Stimulated activated effector memory CD8-positive, alpha-beta T cell treated with anti-CD3 and anti-CD28 coated beads, Interleukin-12 subunit alpha, Interleukin-12 subunit beta, amount 100 ng/mL, for 72 hours (primary cell): Measurements from ENCODE around the gene RIC8B.

Experiments used
- ATAC-seq: fragments of 150-1000 bp; cut with Tn5 transposase; 2 replicates; pipeline ENCODE4 v1.10.0; 2021
- DNase-seq, 2 donors: peaks; one replicate each; pipeline ENCODE4 v3.0.0; 2021 to 2022; ENCODE audit warnings: low spot score in 2 of 2
- H3K27ac Mint-ChIP-seq: one replicate; pipeline ENCODE4 v1.8.0; 2022; ENCODE audit warnings: mild to moderate bottlenecking, mixed read lengths
- H3K36me3 Mint-ChIP-seq: one replicate; pipeline ENCODE4 v1.8.0; 2022; ENCODE audit warnings: mild to moderate bottlenecking, mixed read lengths
- H3K4me1 Mint-ChIP-seq: one replicate; pipeline ENCODE4 v1.8.0; 2022; ENCODE audit warnings: mixed read lengths
- H3K4me3 Mint-ChIP-seq: one replicate; pipeline ENCODE4 v1.8.0; 2022; ENCODE audit warnings: mild to moderate bottlenecking, mixed read lengths
- H3K9me3 Mint-ChIP-seq: one replicate; pipeline ENCODE4 v1.8.0; 2022; ENCODE audit warnings: mixed read lengths

The RIC8B gene

GRCh38 chr12:106769078-106769477 is 5.4 kb upstream of the RIC8B start:
- Mint-ChIP-seq H3K4me1 (peaks cover 24% of the 10 kb centered on the region), H3K9me3 (no peaks in the 10 kb centered on the region), H3K4me3 (no peak overlapping the region), H3K27ac (no peak overlapping the region), H3K36me3 (peaks cover 6% of the 10 kb centered on the region)
- DNase-seq = no peak
- ATAC-seq = no peak

- Mint-ChIP-seq H3K36me3 (peaks cover 11% of the 10 kb centered on the region), H3K4me3 (no peak overlapping the region), H3K9me3 (no peaks in the 10 kb centered on the region), H3K27ac (no peak overlapping the region), H3K4me1 (peaks cover 25% of the 10 kb centered on the region)
- DNase-seq (no peak), ATAC-seq (no peak)
Measured at GRCh38 chr12:106769546-106769945, 4.9 kb upstream of the RIC8B start.

- no peak for DNase-seq
- Mint-ChIP-seq H3K27ac (no peak overlapping the region), H3K36me3 (peaks cover 12% of the 10 kb centered on the region), H3K4me1 (peaks cover 37% of the 10 kb centered on the region), H3K9me3 (no peaks in the 10 kb centered on the region), H3K4me3 (no peak overlapping the region)
- ATAC-seq = no peak
Measured at GRCh38 chr12:106771425-106771824, 3.1 kb upstream of the RIC8B start.

- Mint-ChIP-seq H3K4me3 (peak overlapping the region; percentile 95), H3K27ac (peak overlapping the region; percentile 96), H3K9me3 (no peaks in the 10 kb centered on the region), H3K36me3 (peaks cover 12% of the 10 kb centered on the region), H3K4me1 (peaks cover 30% of the 10 kb centered on the region)
- no peak for DNase-seq
- no peak for ATAC-seq
Measured at GRCh38 chr12:106773286-106774004, 1.0 kb upstream of the RIC8B start.

GRCh38 chr12:106774808-106775524 is 484 bp downstream of the RIC8B start:
- DNase-seq (peak in 1 of 2 donors; percentile 69), ATAC-seq (peak; percentile 15)
- no peaks in the 10 kb centered on the region for H3K9me3 Mint-ChIP-seq
- H3K4me1 Mint-ChIP-seq = peaks cover 30% of the 10 kb centered on the region
- H3K4me3 Mint-ChIP-seq = peak overlapping the region; percentile 95
- peaks cover 12% of the 10 kb centered on the region for H3K36me3 Mint-ChIP-seq
- H3K27ac Mint-ChIP-seq = peak overlapping the region; percentile 96

- Mint-ChIP-seq H3K9me3 (no peaks in the 10 kb centered on the region), H3K27ac (no peak overlapping the region), H3K4me3 (no peak overlapping the region), H3K36me3 (peaks cover 12% of the 10 kb centered on the region), H3K4me1 (peaks cover 30% of the 10 kb centered on the region)
- ATAC-seq = no peak
- DNase-seq = no peak
Measured at GRCh38 chr12:106776897-106777296, 2.4 kb downstream of the RIC8B start.

- H3K27ac Mint-ChIP-seq = no peak overlapping the region
- ATAC-seq = no peak
- peaks cover 40% of the 10 kb centered on the region for H3K4me1 Mint-ChIP-seq
- no peaks in the 10 kb centered on the region for H3K9me3 Mint-ChIP-seq
- peaks cover 10% of the 10 kb centered on the region for H3K36me3 Mint-ChIP-seq
- DNase-seq = no peak
- no peak overlapping the region for H3K4me3 Mint-ChIP-seq
Measured at GRCh38 chr12:106780010-106780631, 5.6 kb downstream of the RIC8B start.

GRCh38 chr12:106782619-106783018 is 8.1 kb downstream of the RIC8B start:
- Mint-ChIP-seq H3K36me3 (peaks cover 14% of the 10 kb centered on the region), H3K4me1 (peaks cover 22% of the 10 kb centered on the region), H3K4me3 (no peak overlapping the region), H3K27ac (no peak overlapping the region), H3K9me3 (no peaks in the 10 kb centered on the region)
- no peak for ATAC-seq
- no peak for DNase-seq

GRCh38 chr12:106783515-106783914 is 9.0 kb downstream of the RIC8B start:
- Mint-ChIP-seq H3K27ac (no peak overlapping the region), H3K9me3 (no peaks in the 10 kb centered on the region), H3K4me3 (no peak overlapping the region), H3K36me3 (peaks cover 14% of the 10 kb centered on the region), H3K4me1 (peaks cover 22% of the 10 kb centered on the region)
- ATAC-seq (no peak), DNase-seq (no peak)

GRCh38 chr12:106790020-106790419 is 15.5 kb downstream of the RIC8B start:
- no peak for DNase-seq
- Mint-ChIP-seq H3K36me3 (peaks cover 16% of the 10 kb centered on the region), H3K4me1 (peaks cover 10% of the 10 kb centered on the region), H3K4me3 (no peak overlapping the region), H3K9me3 (no peaks in the 10 kb centered on the region), H3K27ac (no peak overlapping the region)
- ATAC-seq = no peak

- H3K9me3 Mint-ChIP-seq = no peaks in the 10 kb centered on the region
- no peak overlapping the region for H3K27ac Mint-ChIP-seq
- no peak for DNase-seq
- ATAC-seq = no peak
- H3K4me3 Mint-ChIP-seq = no peak overlapping the region
- peaks cover 12% of the 10 kb centered on the region for H3K36me3 Mint-ChIP-seq
- peaks cover 8% of the 10 kb centered on the region for H3K4me1 Mint-ChIP-seq
Measured at GRCh38 chr12:106791531-106791930, 17.0 kb downstream of the RIC8B start.

GRCh38 chr12:106794369-106794768 is 19.9 kb downstream of the RIC8B start:
- Mint-ChIP-seq H3K4me3 (no peak overlapping the region), H3K9me3 (no peaks in the 10 kb centered on the region), H3K4me1 (peaks cover 1% of the 10 kb centered on the region), H3K27ac (no peak overlapping the region), H3K36me3 (peaks cover 12% of the 10 kb centered on the region)
- ATAC-seq = no peak
- no peak for DNase-seq

GRCh38 chr12:106801167-106801708 is 26.8 kb downstream of the RIC8B start:
- Mint-ChIP-seq H3K9me3 (no peaks in the 10 kb centered on the region), H3K36me3 (peaks cover 14% of the 10 kb centered on the region), H3K4me3 (no peak overlapping the region), H3K4me1 (no peaks in the 10 kb centered on the region), H3K27ac (peak overlapping the region; percentile 24)
- DNase-seq (no peak), ATAC-seq (no peak)

- ATAC-seq (no peak), DNase-seq (no peak)
- Mint-ChIP-seq H3K36me3 (peaks cover 19% of the 10 kb centered on the region), H3K4me1 (no peaks in the 10 kb centered on the region), H3K27ac (no peak overlapping the region), H3K4me3 (no peak overlapping the region), H3K9me3 (no peaks in the 10 kb centered on the region)
Measured at GRCh38 chr12:106801830-106802533, 27.5 kb downstream of the RIC8B start.

- no peak for ATAC-seq
- no peak overlapping the region for H3K4me3 Mint-ChIP-seq
- peaks cover 19% of the 10 kb centered on the region for H3K36me3 Mint-ChIP-seq
- no peaks in the 10 kb centered on the region for H3K9me3 Mint-ChIP-seq
- DNase-seq = no peak
- H3K4me1 Mint-ChIP-seq = no peaks in the 10 kb centered on the region
- no peak overlapping the region for H3K27ac Mint-ChIP-seq
Measured at GRCh38 chr12:106804668-106805067, 30.2 kb downstream of the RIC8B start.
